H1 (cell line): ENCODE results near the gene NRXN2. TPM values are rescaled to one million over a fixed set of nuclear protein-coding genes. Genes with fewer than 3 reads are reported as not detected.

Experiments
- JUND ChIP-seq: IDR thresholded peaks from 2 replicates; pipeline ENCODE4 v1.6.1; 2011; ENCODE audit warnings: mild to moderate bottlenecking, improper control_type of control experiment, low read length
- KDM1A ChIP-seq: fragments of 200-600, 300-600 bp; sonication (generic); IDR thresholded peaks from 2 replicates; pipeline ENCODE4 v1.7.1; 2016; ENCODE audit warnings: mild to moderate bottlenecking, low read length, borderline replicate concordance
- RAD21 ChIP-seq, 2 experiments: IDR thresholded peaks in 1 of 2; conservative IDR thresholded peaks in 1 of 2; 2 replicates each; pipeline ENCODE4 v1.6.1; 2011; ENCODE audit warnings: low read depth in 2 of 2, low read length in 2 of 2, improper control_type of control experiment in 1 of 2, inconsistent platforms in 1 of 2, mild to moderate bottlenecking in 1 of 2, moderate library complexity in 1 of 2
- SP4 ChIP-seq: IDR thresholded peaks from 2 replicates; pipeline ENCODE4 v1.6.1; 2012; ENCODE audit warnings: low read length, inconsistent platforms
- TAF1 ChIP-seq: IDR thresholded peaks from 2 replicates; pipeline ENCODE4 v1.6.1; 2011; ENCODE audit warnings: mild to moderate bottlenecking, low read depth, low read length
- polyA plus RNA-seq, 7 experiments: library from polyadenylated mRNA; depleted of rRNA in 3 of 7; stranded (reverse) in 5 of 7; unstranded in 2 of 7; fragments of >200 nt in 5 of 7; fragments of 200-250 nt in 2 of 7; gene quantifications; 1 replicate in 5 of 7; 2 replicates in 1 of 7; 4 replicates in 1 of 7; pipeline versions ENCODE4 v1.2.1 to v1.2.3, GENCODE V29; 2011 to 2013; ENCODE audit warnings: missing spikeins in 2 of 7, mixed read lengths in 2 of 7
- total RNA-seq: library from RNA; stranded (reverse); fragmentation: NEBNext Ultra II Directional; extraction: Animal tissue kit (Norgen Biotek cat#: 25700); gene quantifications from 2 replicates; pipeline ENCODE4 v1.2.1, GENCODE V29; 2021

NRXN2 gene
- total and polyA plus RNA-seq, 2 of the 8 experiments (the other 6 are each of a cell fraction or from before 2014, with no cell fraction given): 1.3 to 11.5 TPM

DNA sequence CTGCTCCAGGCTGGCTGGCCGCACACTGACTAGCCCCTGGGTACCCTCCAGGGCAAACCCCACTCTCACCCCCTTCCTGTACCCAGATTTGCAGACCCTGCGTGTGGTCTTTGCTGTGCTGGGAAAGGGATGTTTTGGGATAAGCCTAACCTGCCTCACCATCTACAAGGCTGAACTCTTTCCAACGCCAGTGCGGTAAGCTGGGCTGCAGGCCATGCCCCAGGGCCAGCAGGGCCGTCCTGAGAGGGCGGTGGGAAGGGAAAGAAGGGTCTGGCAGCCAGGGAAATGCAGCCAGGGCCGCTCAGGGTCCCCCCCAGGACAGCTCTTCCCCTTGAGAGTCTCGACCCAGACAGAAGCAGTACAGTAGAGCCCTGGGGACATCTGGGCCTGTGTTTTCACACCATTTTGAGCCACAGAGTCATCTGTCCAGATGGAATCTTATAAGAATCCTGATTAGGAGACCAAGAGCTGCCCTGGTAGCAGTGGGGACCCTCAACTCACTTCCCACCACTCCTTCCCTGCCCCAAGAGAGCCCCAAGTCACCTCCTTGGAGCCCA, 154.3 kb downstream of the NRXN2 start (continued):
- no peak for TF ChIP-seq KDM1A
- TF ChIP-seq TAF1: no peak
- TF ChIP-seq RAD21 (IDR thresholded peaks at IDR 0.05 in 1 of 2, conservative IDR thresholded peaks at IDR 0.05 in 1 of 2; ENCODE audit: low read depth in 2 of 2, low read length in 2 of 2): no peak
- no peak for TF ChIP-seq JUND
- TF ChIP-seq SP4: no peak
